HG03558 (cell line): Measurements from ENCODE around the gene MGAT5.
A peak's percentile ranks its signal among the peaks of the same experiment; 100 is the strongest.

Experiments
- ATAC-seq: cut with Tn5 transposase; IDR thresholded peaks from one replicate; pipeline ENCODE4 v1.9.1; 2021; ENCODE audit warnings: moderate number of reproducible peaks; ENCODE audit not compliant: unreplicated experiment; ENCODE audit errors: extremely low read depth

The MGAT5 gene

GRCh38 chr2:134253804-134254203 lies at the start of gene MGAT5:
Gene MGAT5 (plus strand): TSS chr2:134254072. CDS start chr2:134254404, 332 bp downstream.
- ATAC-seq = peak; percentile 3

DNA sequence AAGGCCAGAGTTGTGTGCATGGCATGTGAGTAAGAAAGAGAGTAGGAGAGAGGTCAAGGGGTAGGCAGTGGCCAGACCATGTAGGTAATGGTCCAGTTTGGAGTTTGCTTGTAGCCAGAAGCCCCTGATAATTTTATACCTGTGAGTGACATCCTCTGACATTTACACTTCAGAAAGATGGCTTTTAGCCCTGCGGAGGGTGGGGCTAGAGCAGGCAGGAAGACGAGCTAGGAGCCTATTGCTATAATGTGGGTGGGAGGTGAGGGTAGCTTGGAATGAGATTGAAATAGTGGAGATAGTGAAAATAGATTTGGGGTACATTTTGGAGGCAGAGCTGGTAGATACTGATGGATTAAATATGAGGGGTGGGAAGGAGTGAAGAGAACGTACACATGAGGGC lies 48.8 kb upstream of the MGAT5 start:
- no peak for ATAC-seq

GRCh38 chr2:134206031-134206430 lies 47.8 kb upstream of the MGAT5 start:
- ATAC-seq = no peak

DNA sequence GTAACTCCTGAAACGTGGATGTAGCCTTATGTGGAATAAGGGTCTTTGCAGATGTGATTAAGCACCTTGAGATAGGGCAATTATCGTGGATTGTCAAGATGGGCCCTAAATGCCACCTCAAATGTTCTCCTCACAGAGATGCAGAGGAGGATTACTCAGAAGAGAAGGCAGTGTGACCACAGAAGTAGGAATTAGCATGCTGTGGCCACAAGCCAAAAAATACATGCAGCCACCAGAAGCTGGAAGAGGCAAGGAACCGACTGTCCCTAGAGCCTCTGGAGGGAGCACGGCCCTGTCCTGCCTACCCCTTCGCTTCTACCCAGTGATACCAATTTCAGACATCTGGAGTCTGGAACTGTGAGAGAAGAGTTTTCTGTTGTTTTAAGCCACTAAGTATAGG lies 47.3 kb upstream of the MGAT5 start:
- ATAC-seq = no peak

GRCh38 chr2:134207589-134208209 lies 46.2 kb upstream of the MGAT5 start:
- no peak for ATAC-seq

DNA sequence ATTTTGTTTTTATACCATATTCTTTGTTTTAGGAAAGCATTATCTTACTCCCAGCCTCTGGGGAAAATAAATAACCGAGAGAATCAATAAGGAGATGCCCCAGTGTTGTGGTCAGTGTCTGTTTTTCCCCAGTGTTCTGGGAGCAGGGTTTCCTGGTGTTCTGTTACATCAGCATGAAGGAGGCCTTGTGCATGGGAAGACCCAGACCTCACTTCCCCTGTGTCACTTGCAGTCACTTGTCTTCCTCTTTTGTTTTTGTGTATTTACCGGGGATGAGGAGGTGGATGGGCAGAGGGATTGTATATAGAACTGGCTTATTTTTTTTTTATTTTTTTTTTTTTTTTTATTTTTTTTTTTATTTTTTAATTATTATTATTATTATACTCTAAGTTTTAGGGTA lies 45.0 kb upstream of the MGAT5 start:
- ATAC-seq = no peak

DNA sequence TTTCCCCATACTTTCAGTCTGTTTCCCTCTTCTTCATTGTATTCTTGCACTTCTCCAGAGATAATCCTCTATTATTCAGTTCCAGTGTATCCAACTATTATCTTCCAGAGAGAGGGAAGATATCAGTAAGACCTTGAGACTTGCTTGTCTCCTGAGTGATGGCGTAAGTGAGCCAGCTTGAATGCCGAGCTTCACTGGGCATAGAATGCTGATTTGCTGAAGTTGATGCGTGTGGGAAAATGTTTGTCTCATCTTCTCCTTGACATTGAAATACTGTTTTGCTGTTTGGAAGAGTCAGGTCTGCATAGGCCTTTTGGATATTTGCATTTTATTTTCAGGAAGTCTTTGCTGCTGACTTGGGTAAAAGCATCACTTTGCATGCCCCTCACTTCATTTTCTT lies 41.1 kb upstream of the MGAT5 start:
- ATAC-seq = no peak

GRCh38 chr2:134216152-134216829 lies 37.6 kb upstream of the MGAT5 start:
- no peak for ATAC-seq

DNA sequence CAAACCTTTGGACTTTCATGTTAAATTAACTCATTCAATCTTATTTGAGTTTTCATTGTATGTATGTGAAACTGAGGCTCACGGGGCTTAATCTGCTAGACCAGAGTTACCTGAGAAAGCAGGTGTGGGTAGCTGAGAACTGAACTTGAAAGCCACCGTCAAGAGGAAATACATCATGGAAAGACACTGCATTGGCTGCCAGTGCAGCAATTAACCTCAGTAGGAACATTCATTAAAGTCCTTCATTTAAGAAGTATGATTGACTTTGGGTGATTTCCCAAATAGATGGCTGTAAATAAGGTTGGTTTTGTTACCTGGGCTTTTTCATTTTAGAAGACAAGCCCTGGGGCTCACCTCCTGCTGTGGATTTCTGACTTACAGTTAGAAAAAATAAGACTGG lies 36.5 kb upstream of the MGAT5 start:
- ATAC-seq = no peak

GRCh38 chr2:134217924-134218323 lies 35.9 kb upstream of the MGAT5 start:
- peak; percentile 62 for ATAC-seq

DNA sequence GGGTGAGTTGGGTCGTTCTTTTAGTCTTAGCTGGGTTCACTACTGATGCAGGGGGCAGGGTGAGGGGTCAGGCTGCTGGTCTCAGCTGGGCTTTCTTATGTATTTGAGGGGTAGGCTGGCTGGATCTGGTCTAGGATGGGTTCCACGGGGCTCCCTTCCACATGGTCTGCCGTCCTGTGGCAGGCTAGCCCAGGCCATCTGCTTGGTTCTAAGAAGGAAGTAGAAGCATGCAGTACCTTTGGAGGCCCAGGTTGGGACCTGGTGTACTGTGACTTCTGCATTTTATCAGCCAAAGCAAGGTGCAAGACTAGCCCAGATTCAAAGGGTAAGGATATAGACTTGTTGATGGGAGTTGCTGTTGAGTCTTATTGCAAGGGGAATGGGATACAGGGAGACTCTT lies 35.5 kb upstream of the MGAT5 start:
- ATAC-seq = no peak

DNA sequence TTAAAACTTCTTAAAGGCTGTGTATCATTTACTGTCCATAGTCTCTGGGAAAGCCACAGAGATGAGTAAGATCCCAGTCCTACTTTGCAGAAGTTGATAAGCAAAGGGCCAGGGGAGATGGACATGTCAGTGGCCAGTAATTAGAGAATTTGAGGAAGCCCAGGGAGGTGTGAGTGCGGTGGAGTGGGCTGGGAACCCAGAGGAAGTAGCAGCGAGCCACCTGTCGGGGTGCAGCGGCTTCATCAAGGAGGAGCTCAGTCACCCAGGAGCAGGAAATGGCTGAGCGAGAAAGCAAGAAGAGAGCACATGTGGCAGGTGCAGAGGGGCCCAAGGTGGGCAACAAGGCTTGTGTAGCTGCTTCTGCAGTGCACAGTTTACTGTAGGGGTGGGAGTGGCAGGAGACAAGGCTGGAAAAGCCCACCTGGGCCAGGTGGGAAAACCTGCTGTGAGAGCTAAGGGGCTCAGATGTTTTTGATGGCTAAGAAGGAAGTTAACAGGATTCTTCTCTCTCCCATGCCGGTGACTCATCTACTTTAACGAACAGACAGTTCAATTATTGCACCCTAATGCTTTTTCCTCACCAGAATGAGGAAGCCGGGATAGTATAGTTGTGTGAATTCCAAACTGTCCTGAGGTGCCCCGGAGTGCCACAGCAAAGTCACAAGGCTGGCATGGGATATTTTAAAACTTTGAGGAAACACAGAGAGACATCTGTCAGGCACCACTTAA lies 34.8 kb upstream of the MGAT5 start:
- ATAC-seq = peak; percentile 43

GRCh38 chr2:134220344-134220974 lies 33.4 kb upstream of the MGAT5 start:
- no peak for ATAC-seq

DNA sequence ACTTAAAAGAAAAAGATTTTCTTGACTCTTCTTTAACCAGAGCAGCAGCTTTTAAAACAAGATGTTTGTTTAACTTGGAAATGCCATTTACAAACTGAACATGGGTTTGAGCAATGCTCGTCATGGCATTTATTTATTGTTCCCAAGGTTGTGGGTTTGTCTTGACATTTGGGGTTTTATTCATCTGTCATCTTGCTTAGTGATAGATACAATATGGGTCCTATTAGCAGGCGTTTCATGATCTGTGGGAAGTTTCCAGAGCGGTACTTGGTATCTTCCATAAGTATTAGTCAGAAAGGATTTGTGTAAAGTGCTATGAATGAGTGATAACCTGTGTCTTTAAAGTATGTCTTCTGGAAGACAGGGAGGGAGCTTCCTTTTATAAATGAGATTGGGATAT lies 29.9 kb upstream of the MGAT5 start:
- ATAC-seq = no peak

GRCh38 chr2:134225173-134225572 lies 28.7 kb upstream of the MGAT5 start:
- ATAC-seq = no peak

- ATAC-seq = no peak
Measured at GRCh38 chr2:134225841-134226240, 28.0 kb upstream of the MGAT5 start.

GRCh38 chr2:134226601-134227000 lies 27.3 kb upstream of the MGAT5 start:
- ATAC-seq = no peak

- ATAC-seq = no peak
Measured at GRCh38 chr2:134227666-134228065, 26.2 kb upstream of the MGAT5 start.

GRCh38 chr2:134228493-134228903 lies 25.4 kb upstream of the MGAT5 start:
- ATAC-seq = no peak

GRCh38 chr2:134229540-134229939 lies 24.3 kb upstream of the MGAT5 start:
- no peak for ATAC-seq

GRCh38 chr2:134230885-134231284 lies 23.0 kb upstream of the MGAT5 start:
- no peak for ATAC-seq
